Activated CD4-positive, alpha-beta T cell treated with anti-CD3 and anti-CD28 coated beads, Interleukin-2, amount 10 ng/mL, durations not matched to agents 7 days and 5 days (primary cell): Measurements from ENCODE around the gene MRPL42. TPM values are rescaled to one million over a fixed set of nuclear protein-coding genes. Genes with fewer than 3 reads are reported as not detected.
"Not testable (repeated sequence)": the region's sequence is repeated elsewhere in the genome, so short reads cannot be mapped to it uniquely, and the experiment has no call there.

Experiments
- CTCF ChIA-PET: fragments of 350-600 bp; sonication (Branson Sonifier 250); formaldehyde crosslinking; loops from one replicate; lab custom pipeline; 2021; ENCODE audit warnings: antibody characterized with exemption; lab: Charles Lee
- POLR2A ChIA-PET: fragments of 350-600 bp; sonication (Branson Sonifier 250); formaldehyde crosslinking; loops from one replicate; lab custom pipeline; 2021; ENCODE audit warnings: antibody characterized with exemption; lab: Charles Lee
- DNase-seq: peaks from one replicate; pipeline ENCODE4 v3.0.0-alpha.2; 2020
- H3K27ac Mint-ChIP-seq: one replicate; pipeline ENCODE4 v1.8.0; 2021; ENCODE audit warnings: mild to moderate bottlenecking, moderate library complexity, mixed read lengths
- H3K27me3 Mint-ChIP-seq: one replicate; pipeline ENCODE4 v1.8.0; 2021; ENCODE audit warnings: mixed read lengths
- H3K36me3 Mint-ChIP-seq: one replicate; pipeline ENCODE4 v1.8.0; 2021; ENCODE audit warnings: low read depth, mixed read lengths
- H3K4me1 Mint-ChIP-seq: one replicate; pipeline ENCODE4 v1.8.0; 2021; ENCODE audit warnings: mixed read lengths
- H3K4me3 Mint-ChIP-seq: one replicate; pipeline ENCODE4 v1.8.0; 2021; ENCODE audit warnings: mild to moderate bottlenecking, moderate library complexity, mixed read lengths
- H3K9me3 Mint-ChIP-seq: one replicate; pipeline ENCODE4 v1.8.0; 2021; ENCODE audit warnings: mixed read lengths
- total RNA-seq, 2 experiments: library from RNA; stranded (reverse); gene quantifications; one replicate each; pipeline ENCODE4 v1.2.3, GENCODE V29; 2021

MRPL42 gene
- total RNA-seq, 2 experiments from 2014 or later = 55.6 to 69.0 TPM

GRCh38 chr12:93537769-93538168 lies 70.5 kb downstream of the MRPL42 start:
- no peak overlapping the region for H3K4me3 Mint-ChIP-seq
- no peak overlapping the region for H3K27ac Mint-ChIP-seq
- POLR2A ChIA-PET = no interaction called here

GRCh38 chr12:93539821-93540220 lies 72.5 kb downstream of the MRPL42 start:
- H3K9me3 Mint-ChIP-seq = no peaks in the 10 kb centered on the region
- ChIA-PET CTCF (interaction anchor here (1.0 to 1.5 kb wide), 3 partner anchors 186 to 562 kb away, joined by 3 read pairs; no protein-coding TSS in a partner anchor), POLR2A (no interaction called here)
- peaks cover 35% of the 10 kb centered on the region for H3K4me1 Mint-ChIP-seq
- H3K27ac Mint-ChIP-seq = peak overlapping the region; percentile 0
- DNase-seq = no peak
- H3K27me3 Mint-ChIP-seq = peaks cover 2% of the 10 kb centered on the region
- H3K4me3 Mint-ChIP-seq = no peak overlapping the region
- peaks cover 19% of the 10 kb centered on the region for H3K36me3 Mint-ChIP-seq

More at GRCh38 chr12:93537769-93538168, 70.5 kb downstream of the MRPL42 start:
- CTCF ChIA-PET = interaction anchor here (0.6 kb wide), 1 partner anchor 11 kb away, joined by 3 read pairs; no protein-coding TSS in a partner anchor
- DNase-seq = no peak
- Mint-ChIP-seq H3K36me3 (peaks cover 10% of the 10 kb centered on the region), H3K27me3 (peaks cover 2% of the 10 kb centered on the region), H3K9me3 (no peaks in the 10 kb centered on the region), H3K4me1 (peaks cover 32% of the 10 kb centered on the region)

- CTCF ChIA-PET = interaction anchor here (1.5 kb wide), 1 partner anchor 560 kb away, joined by 3 read pairs; no protein-coding TSS in a partner anchor
- Mint-ChIP-seq H3K27ac (no peak overlapping the region), H3K36me3 (peaks cover 23% of the 10 kb centered on the region), H3K4me1 (peaks cover 39% of the 10 kb centered on the region), H3K9me3 (no peaks in the 10 kb centered on the region), H3K27me3 (peaks cover 2% of the 10 kb centered on the region), H3K4me3 (no peak overlapping the region)
- POLR2A ChIA-PET = no interaction called here
- no peak for DNase-seq
Observed at GRCh38 chr12:93540466-93540865, 73.2 kb downstream of the MRPL42 start.

DNA sequence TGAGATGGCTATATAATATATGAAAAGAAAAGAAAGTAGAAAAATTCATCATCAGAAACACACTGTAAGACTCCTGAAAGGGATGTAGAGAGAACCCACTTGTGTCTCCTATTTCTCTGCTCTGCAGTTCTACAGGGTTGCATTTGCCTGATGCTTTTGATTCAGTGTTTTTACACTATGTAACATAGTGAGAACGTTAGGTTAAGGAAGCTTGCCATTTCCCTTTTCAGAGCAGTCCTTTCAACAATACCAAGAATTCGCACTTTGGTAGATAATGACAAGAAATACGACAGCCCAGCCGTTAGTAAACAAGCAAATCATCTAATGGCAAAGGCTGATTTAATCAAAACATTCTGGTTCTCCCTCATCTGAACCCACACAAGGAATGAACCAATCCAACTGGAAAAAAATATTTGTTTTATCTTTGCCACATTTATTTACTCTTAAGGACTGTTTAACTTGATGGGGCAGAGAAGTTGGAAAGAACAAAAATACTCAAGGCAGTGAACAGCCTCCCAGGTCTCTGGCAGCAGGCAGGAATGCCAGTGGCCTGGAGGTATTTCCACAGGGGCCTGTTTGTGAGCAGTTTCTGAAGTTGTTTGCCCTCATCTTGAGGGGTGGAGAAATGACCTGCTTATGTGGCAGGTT lies 74.4 kb downstream of the MRPL42 start:
- ChIA-PET CTCF (interaction anchor here (0.6 to 1.1 kb wide), 4 partner anchors 11 to 475 kb away, joined by 3 to 4 read pairs (median 4); no protein-coding TSS in a partner anchor), POLR2A (no interaction called here)
- H3K4me3 Mint-ChIP-seq = no peak overlapping the region
- H3K9me3 Mint-ChIP-seq = no peaks in the 10 kb centered on the region
- H3K27ac Mint-ChIP-seq = peak overlapping the region; percentile 57
- peaks cover 35% of the 10 kb centered on the region for H3K4me1 Mint-ChIP-seq
- no peaks in the 10 kb centered on the region for H3K27me3 Mint-ChIP-seq
- no peak for DNase-seq
- H3K36me3 Mint-ChIP-seq = peaks cover 23% of the 10 kb centered on the region

- H3K36me3 Mint-ChIP-seq = peaks cover 14% of the 10 kb centered on the region
- CTCF ChIA-PET = no interaction called here
- peaks cover 10% of the 10 kb centered on the region for H3K4me1 Mint-ChIP-seq
- H3K27ac Mint-ChIP-seq = no peak overlapping the region
- no peaks in the 10 kb centered on the region for H3K9me3 Mint-ChIP-seq
- DNase-seq = no peak
- no peak overlapping the region for H3K4me3 Mint-ChIP-seq
- peaks cover 4% of the 10 kb centered on the region for H3K27me3 Mint-ChIP-seq
- POLR2A ChIA-PET = interaction anchor here (0.7 kb wide), 1 partner anchor 34 kb away, joined by 4 read pairs; no protein-coding TSS in a partner anchor
Observed at GRCh38 chr12:93547778-93548177, 80.5 kb downstream of the MRPL42 start.

DNA sequence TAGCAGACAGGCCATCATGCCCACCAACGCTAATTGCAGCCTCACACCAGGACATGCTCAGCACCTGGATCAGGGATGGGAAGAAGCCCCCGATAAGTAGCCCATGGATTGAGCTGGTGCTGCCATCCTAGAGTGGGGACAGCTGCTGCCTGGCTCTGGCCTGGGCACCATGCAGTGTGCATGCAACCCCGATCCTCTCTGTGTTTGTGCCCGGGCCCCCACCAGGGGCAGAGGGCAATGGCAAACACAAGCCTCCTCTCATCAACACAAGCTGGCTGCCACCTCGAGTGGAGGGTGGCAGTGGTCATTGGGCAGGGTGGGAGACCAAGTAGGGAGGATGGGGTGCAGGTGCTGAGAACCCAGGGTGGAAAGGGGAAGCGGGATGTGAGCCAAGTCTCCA lies 81.9 kb downstream of the MRPL42 start:
- peaks cover 4% of the 10 kb centered on the region for H3K27me3 Mint-ChIP-seq
- ChIA-PET CTCF (no interaction called here), POLR2A (no interaction called here)
- no peak overlapping the region for H3K4me3 Mint-ChIP-seq
- no peak for DNase-seq
- H3K36me3 Mint-ChIP-seq = peaks cover 6% of the 10 kb centered on the region
- H3K9me3 Mint-ChIP-seq = no peaks in the 10 kb centered on the region
- H3K4me1 Mint-ChIP-seq = peaks cover 7% of the 10 kb centered on the region
- H3K27ac Mint-ChIP-seq = peak overlapping the region; percentile 46

- POLR2A ChIA-PET = no interaction called here
- Mint-ChIP-seq H3K36me3 (no peaks in the 10 kb centered on the region), H3K9me3 (no peaks in the 10 kb centered on the region), H3K4me1 (no peaks in the 10 kb centered on the region), H3K4me3 (no peak overlapping the region), H3K27ac (no peak overlapping the region), H3K27me3 (peaks cover 4% of the 10 kb centered on the region)
- DNase-seq = no peak
- CTCF ChIA-PET = interaction anchor here (1.1 kb wide), 1 partner anchor 18 kb away, joined by 5 read pairs; no protein-coding TSS in a partner anchor
Observed at GRCh38 chr12:93550748-93551611, 83.7 kb downstream of the MRPL42 start.

- POLR2A ChIA-PET = no interaction called here
- H3K9me3 Mint-ChIP-seq = no peaks in the 10 kb centered on the region
- H3K4me1 Mint-ChIP-seq = no peaks in the 10 kb centered on the region
- H3K27me3 Mint-ChIP-seq = peaks cover 4% of the 10 kb centered on the region
- CTCF ChIA-PET = interaction anchor here (1.3 kb wide), 1 partner anchor 10 kb away, joined by 3 read pairs; no protein-coding TSS in a partner anchor
- peaks cover 2% of the 10 kb centered on the region for H3K36me3 Mint-ChIP-seq
- no peak overlapping the region for H3K4me3 Mint-ChIP-seq
- H3K27ac Mint-ChIP-seq = no peak overlapping the region
- DNase-seq = no peak
Observed at GRCh38 chr12:93552427-93552826, 85.1 kb downstream of the MRPL42 start.

DNA sequence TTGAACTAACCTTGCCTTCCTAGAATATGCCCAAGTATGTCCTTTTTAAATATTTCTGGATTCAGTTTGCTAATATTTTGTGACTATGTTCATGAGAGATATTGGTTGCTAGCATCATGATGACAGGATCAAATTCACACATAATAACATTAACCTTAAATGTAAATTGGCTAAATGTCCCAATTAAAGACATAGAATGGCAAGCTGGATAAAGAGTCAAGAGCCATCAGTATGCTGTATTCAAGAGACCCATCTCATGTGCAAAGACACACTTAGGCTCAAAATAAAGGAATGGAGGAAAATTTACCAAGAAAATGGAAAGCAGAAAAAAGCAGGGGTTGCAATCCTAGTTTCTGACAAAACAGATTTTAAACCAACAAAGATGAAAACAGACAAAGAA lies 90.6 kb downstream of the MRPL42 start:
- H3K4me3 Mint-ChIP-seq, DNase-seq, CTCF ChIA-PET, POLR2A ChIA-PET, H3K27me3 Mint-ChIP-seq, H3K27ac Mint-ChIP-seq, H3K4me1 Mint-ChIP-seq: not testable (repeated sequence)
- H3K36me3 Mint-ChIP-seq = peaks cover 29% of the 10 kb centered on the region
- peaks cover 21% of the 10 kb centered on the region for H3K9me3 Mint-ChIP-seq

DNA sequence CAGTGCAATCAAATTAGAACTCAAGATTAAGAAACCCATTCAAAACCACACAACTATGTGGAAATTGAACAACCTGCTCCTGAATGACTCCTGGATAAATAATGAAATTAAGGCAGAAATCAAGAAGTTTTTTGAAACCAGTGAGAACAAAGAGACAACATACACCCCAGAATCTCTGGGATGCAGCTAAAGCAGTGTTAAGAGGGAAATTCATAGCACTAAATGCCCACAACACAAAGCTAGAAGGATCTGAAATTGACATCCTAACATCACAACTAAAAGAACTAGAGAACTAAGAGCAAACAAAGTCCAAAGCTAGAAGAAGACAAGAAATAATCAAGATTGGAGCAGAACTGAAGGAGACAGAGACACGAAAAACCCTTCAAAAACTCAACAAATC lies 91.4 kb downstream of the MRPL42 start:
- H3K27me3 Mint-ChIP-seq, H3K4me1 Mint-ChIP-seq, POLR2A ChIA-PET, DNase-seq, H3K27ac Mint-ChIP-seq, H3K4me3 Mint-ChIP-seq: not testable (repeated sequence)
- CTCF ChIA-PET = interaction anchor here (0.6 kb wide), 1 partner anchor 178 kb away, joined by 3 read pairs; no protein-coding TSS in a partner anchor
- peaks cover 29% of the 10 kb centered on the region for H3K36me3 Mint-ChIP-seq
- peaks cover 21% of the 10 kb centered on the region for H3K9me3 Mint-ChIP-seq

GRCh38 chr12:93563807-93564538 lies 96.7 kb downstream of the MRPL42 start:
- Mint-ChIP-seq H3K36me3 (peaks cover 31% of the 10 kb centered on the region), H3K27ac (no peak overlapping the region), H3K9me3 (peaks cover 10% of the 10 kb centered on the region), H3K27me3 (peaks cover 4% of the 10 kb centered on the region), H3K4me1 (peaks cover 7% of the 10 kb centered on the region), H3K4me3 (no peak overlapping the region)
- ChIA-PET CTCF (interaction anchor here (0.6 to 1.6 kb wide), 2 partner anchors 21 to 26 kb away, joined by 3 read pairs; no protein-coding TSS in a partner anchor), POLR2A (no interaction called here)
- no peak for DNase-seq

GRCh38 chr12:93565760-93566159 lies 98.4 kb downstream of the MRPL42 start:
- peaks cover 3% of the 10 kb centered on the region for H3K9me3 Mint-ChIP-seq
- H3K4me1 Mint-ChIP-seq = peaks cover 13% of the 10 kb centered on the region
- no peak overlapping the region for H3K4me3 Mint-ChIP-seq
- H3K36me3 Mint-ChIP-seq = peaks cover 17% of the 10 kb centered on the region
- no peak overlapping the region for H3K27ac Mint-ChIP-seq
- CTCF ChIA-PET = no interaction called here
- H3K27me3 Mint-ChIP-seq = peaks cover 4% of the 10 kb centered on the region
- POLR2A ChIA-PET = no interaction called here
- DNase-seq = no peak
